ENCODE measurements around the gene LHX6.

Gene LHX6

GRCh38 chr9:122236681-122237080 is 7.9 kb upstream of the LHX6 start:
- no peak for DNase-seq (ENCODE audit: low read depth in 1 of 2, low spot score in 1 of 2)

- no peak for DNase-seq (ENCODE audit: low read depth in 1 of 2, low spot score in 1 of 2)
Measured at GRCh38 chr9:122234022-122234748, 5.4 kb upstream of the LHX6 start.

GRCh38 chr9:122232796-122233306 is 4.1 kb upstream of the LHX6 start:
- DNase-seq (ENCODE audit: low read depth in 1 of 2, low spot score in 1 of 2), result no peak

GRCh38 chr9:122229485-122229837 is 704 bp upstream of the LHX6 start:
- no peak for DNase-seq (ENCODE audit: low read depth in 1 of 2, low spot score in 1 of 2)

GRCh38 chr9:122228191-122228567 is 578 bp downstream of the LHX6 start:
- no peak for DNase-seq (ENCODE audit: low read depth in 1 of 2, low spot score in 1 of 2)

- no peak for DNase-seq (ENCODE audit: low read depth in 1 of 2, low spot score in 1 of 2)
Measured at GRCh38 chr9:122227575-122227900, 1.2 kb downstream of the LHX6 start.

- DNase-seq (ENCODE audit: low read depth in 1 of 2, low spot score in 1 of 2), result no peak
Measured at GRCh38 chr9:122226758-122227574, 1.8 kb downstream of the LHX6 start.

- DNase-seq (ENCODE audit: low read depth in 1 of 2, low spot score in 1 of 2), result no peak
Measured at GRCh38 chr9:122226142-122226757, 2.5 kb downstream of the LHX6 start.

- DNase-seq (ENCODE audit: low read depth in 1 of 2, low spot score in 1 of 2), result no peak
Measured at GRCh38 chr9:122225312-122226141, 3.2 kb downstream of the LHX6 start.

GRCh38 chr9:122223435-122223834 is 5.3 kb downstream of the LHX6 start:
- DNase-seq (ENCODE audit: low read depth in 1 of 2, low spot score in 1 of 2), result no peak

GRCh38 chr9:122222791-122223190 is 6.0 kb downstream of the LHX6 start:
- no peak for DNase-seq (ENCODE audit: low read depth in 1 of 2, low spot score in 1 of 2)

GRCh38 chr9:122221183-122221811 is 7.5 kb downstream of the LHX6 start:
- DNase-seq (ENCODE audit: low read depth in 1 of 2, low spot score in 1 of 2), result no peak

GRCh38 chr9:122220673-122221182 is 8.0 kb downstream of the LHX6 start:
- no peak for DNase-seq (ENCODE audit: low read depth in 1 of 2, low spot score in 1 of 2)

- DNase-seq (ENCODE audit: low read depth in 1 of 2, low spot score in 1 of 2), result no peak
Measured at GRCh38 chr9:122219856-122220672, 8.7 kb downstream of the LHX6 start.

- no peak for DNase-seq (ENCODE audit: low read depth in 1 of 2, low spot score in 1 of 2)
Measured at GRCh38 chr9:122218935-122219855, 9.6 kb downstream of the LHX6 start.

GRCh38 chr9:122218071-122218934 is 10.5 kb downstream of the LHX6 start:
- no peak for DNase-seq (ENCODE audit: low read depth in 1 of 2, low spot score in 1 of 2)

- DNase-seq (ENCODE audit: low read depth in 1 of 2, low spot score in 1 of 2), result no peak
Measured at GRCh38 chr9:122217640-122218039, 11.1 kb downstream of the LHX6 start.

Data from stimulated activated CD4-positive, alpha-beta T cell treated with anti-CD3 and anti-CD28 coated beads, Interleukin-15, amount 100 ng/mL, for 1 hour (primary cell).